Body of pancreas (tissue), 4 donors: ENCODE results near the gene COL5A1. TPM values are rescaled to one million over a fixed set of nuclear protein-coding genes. Genes with fewer than 3 reads are reported as not detected.

ENCODE experiments used
- ATAC-seq: fragments of 150-250 bp; one replicate; pipeline ENCODE4 v1.9.1; 2016
- DNase-seq, 4 donors: peaks; one replicate each; pipeline ENCODE4 v3.0.0-alpha.2; 2019
- H3K27ac ChIP-seq, 4 donors: fragments of 200-600 bp; sonication (generic); 1 replicate in 3 of 4; 2 replicates in 1 of 4; pipeline versions ENCODE4 v1.5.1 to v1.6.1; 2016 to 2019; ENCODE audit warnings: mild to moderate bottlenecking in 1 of 4, mixed read lengths in 1 of 4, moderate library complexity in 1 of 4
- H3K27me3 ChIP-seq, 2 donors: fragments of 200-600 bp; sonication (generic); one replicate each; pipeline ENCODE4 v1.6.0; 2016; ENCODE audit warnings: mild to moderate bottlenecking in 1 of 2
- H3K36me3 ChIP-seq, 2 donors: fragments of 200-600 bp; sonication (generic); replicated peaks in 1 of 2; 2 replicates each; pipeline ENCODE4 v1.5.1; 2016; ENCODE audit warnings: low read depth in 2 of 2; ENCODE audit not compliant: insufficient read depth in 1 of 2
- H3K4me1 ChIP-seq: fragments of 200-600 bp; sonication (generic); one replicate; pipeline ENCODE4 v1.6.0; 2016
- H3K4me3 ChIP-seq, 2 donors: fragments of 200-600 bp; sonication (generic); 1 replicate in 1 of 2; 2 replicates in 1 of 2; pipeline ENCODE4 v1.5.1; 2016 to 2019
- H3K9me3 ChIP-seq, 3 donors: fragments of 200-600 bp; sonication (generic); 1 replicate in 2 of 3; 2 replicates in 1 of 3; pipeline ENCODE4 v1.5.1; 2016
- POLR2A ChIP-seq, 3 donors: fragments of 450-650 bp; IDR thresholded peaks; one replicate each; pipeline ENCODE4 v1.6.1; 2016; ENCODE audit warnings: antibody characterized with exemption in 3 of 3, mild to moderate bottlenecking in 2 of 3
- WGBS, 2 donors: methylation state at CpG; one replicate each; pipeline ENCODE4 v1.1.5; 2017; 5-methylcytosine and 5-hydroxymethylcytosine counted together
- intact Hi-C: fragments of 100-400 bp; cut with DNase I; formaldehyde crosslinking; loops from one replicate; pipeline ENCODE4 v1.15.1; 2023
- total RNA-seq, 2 donors: library from RNA; depleted of rRNA; stranded (reverse); fragments of >200 nt; gene quantifications; one replicate each; pipeline ENCODE4 v1.1.0, GENCODE V29; 2016
- TF ChIP-seq, protein P1 (sequence below), 7 experiments: fragments of 450-650 bp in 4 of 7; fragments of 200-600 bp in 3 of 7; sonication (generic) in 3 of 7; IDR thresholded peaks; one replicate each; pipeline ENCODE4 v1.5.1; 2016 to 2019; ENCODE audit warnings: antibody characterized with exemption in 7 of 7

Gene COL5A1
- total RNA-seq, 2 donors from 2014 or later = 7.0 to 14.5 TPM

DNA sequence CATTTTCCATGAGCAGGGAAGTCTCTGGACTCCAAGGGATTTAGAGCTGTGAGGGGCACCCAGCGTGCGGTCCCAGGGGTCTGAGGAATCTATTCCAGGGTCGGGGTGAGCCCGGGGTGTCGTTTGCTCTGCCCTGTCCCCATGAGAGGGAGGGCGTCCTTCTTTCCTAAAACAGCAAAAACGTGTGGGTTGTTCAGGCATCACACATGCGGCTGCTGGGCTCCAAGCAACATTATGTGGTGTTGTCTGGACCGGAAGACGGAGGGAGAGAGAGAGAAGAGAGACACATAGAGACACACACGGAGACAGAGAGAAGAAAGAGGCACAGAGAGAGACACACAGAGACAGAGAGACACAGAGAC, 42.7 kb upstream of the COL5A1 start:
- H3K9me3 ChIP-seq = peaks cover 0 to 5% (median 0%) of the 10 kb centered on the region in 3 donors
- no peaks in the 10 kb centered on the region for H3K36me3 ChIP-seq
- ATAC-seq (no peak), DNase-seq (no peak)
- H3K27ac ChIP-seq = no peak overlapping the region
- intact Hi-C loops = no loop called here
- 44 to 59% methylated on average over 9 to 11 of the region's 11 CpGs for WGBS, 2 donors
- H3K4me1 ChIP-seq = no peaks in the 10 kb centered on the region
- no peak overlapping the region for H3K4me3 ChIP-seq
- H3K27me3 ChIP-seq = peaks cover 0 to 7% of the 10 kb centered on the region in 2 donors
- TF ChIP-seq, protein P1, sequence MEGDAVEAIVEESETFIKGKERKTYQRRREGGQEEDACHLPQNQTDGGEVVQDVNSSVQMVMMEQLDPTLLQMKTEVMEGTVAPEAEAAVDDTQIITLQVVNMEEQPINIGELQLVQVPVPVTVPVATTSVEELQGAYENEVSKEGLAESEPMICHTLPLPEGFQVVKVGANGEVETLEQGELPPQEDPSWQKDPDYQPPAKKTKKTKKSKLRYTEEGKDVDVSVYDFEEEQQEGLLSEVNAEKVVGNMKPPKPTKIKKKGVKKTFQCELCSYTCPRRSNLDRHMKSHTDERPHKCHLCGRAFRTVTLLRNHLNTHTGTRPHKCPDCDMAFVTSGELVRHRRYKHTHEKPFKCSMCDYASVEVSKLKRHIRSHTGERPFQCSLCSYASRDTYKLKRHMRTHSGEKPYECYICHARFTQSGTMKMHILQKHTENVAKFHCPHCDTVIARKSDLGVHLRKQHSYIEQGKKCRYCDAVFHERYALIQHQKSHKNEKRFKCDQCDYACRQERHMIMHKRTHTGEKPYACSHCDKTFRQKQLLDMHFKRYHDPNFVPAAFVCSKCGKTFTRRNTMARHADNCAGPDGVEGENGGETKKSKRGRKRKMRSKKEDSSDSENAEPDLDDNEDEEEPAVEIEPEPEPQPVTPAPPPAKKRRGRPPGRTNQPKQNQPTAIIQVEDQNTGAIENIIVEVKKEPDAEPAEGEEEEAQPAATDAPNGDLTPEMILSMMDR (IDR thresholded peaks at IDR 0.05) = no peak
- no peak for TF ChIP-seq POLR2A (IDR thresholded peaks at IDR 0.05)

DNA sequence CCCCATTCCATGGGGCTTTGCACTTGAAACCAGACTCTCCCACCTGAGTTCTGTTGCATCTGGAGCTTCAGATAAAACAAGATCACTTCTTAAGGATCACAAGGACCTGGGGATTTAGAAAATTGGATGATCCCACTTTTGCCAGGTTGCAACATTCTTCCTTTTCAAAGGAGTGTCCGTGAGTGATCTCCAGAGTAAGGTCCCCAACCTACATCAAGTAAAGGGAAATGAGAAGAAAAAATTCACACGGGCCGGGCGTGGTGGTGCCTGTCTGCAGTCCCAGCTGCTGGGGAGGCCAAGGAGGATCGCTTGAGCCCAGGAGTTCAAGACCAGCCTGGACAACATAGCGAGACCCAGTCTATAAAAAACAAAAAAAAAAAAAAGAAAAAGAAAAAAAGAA, 41.2 kb upstream of the COL5A1 start:
- no peaks in the 10 kb centered on the region for H3K4me1 ChIP-seq
- WGBS, 2 donors = 57 to 74% methylated on average over 6 of the region's 6 CpGs
- peaks cover 0 to 5% (median 0%) of the 10 kb centered on the region in 3 donors for H3K9me3 ChIP-seq
- ATAC-seq (no peak), DNase-seq (no peak)
- no peaks in the 10 kb centered on the region for H3K36me3 ChIP-seq
- no peak overlapping the region for H3K27ac ChIP-seq
- intact Hi-C loops = no loop called here
- H3K27me3 ChIP-seq = peaks cover 0 to 7% of the 10 kb centered on the region in 2 donors
- no peak for TF ChIP-seq POLR2A (IDR thresholded peaks at IDR 0.05)
- TF ChIP-seq, protein P1 (IDR thresholded peaks at IDR 0.05) = no peak
- H3K4me3 ChIP-seq = no peak overlapping the region

DNA sequence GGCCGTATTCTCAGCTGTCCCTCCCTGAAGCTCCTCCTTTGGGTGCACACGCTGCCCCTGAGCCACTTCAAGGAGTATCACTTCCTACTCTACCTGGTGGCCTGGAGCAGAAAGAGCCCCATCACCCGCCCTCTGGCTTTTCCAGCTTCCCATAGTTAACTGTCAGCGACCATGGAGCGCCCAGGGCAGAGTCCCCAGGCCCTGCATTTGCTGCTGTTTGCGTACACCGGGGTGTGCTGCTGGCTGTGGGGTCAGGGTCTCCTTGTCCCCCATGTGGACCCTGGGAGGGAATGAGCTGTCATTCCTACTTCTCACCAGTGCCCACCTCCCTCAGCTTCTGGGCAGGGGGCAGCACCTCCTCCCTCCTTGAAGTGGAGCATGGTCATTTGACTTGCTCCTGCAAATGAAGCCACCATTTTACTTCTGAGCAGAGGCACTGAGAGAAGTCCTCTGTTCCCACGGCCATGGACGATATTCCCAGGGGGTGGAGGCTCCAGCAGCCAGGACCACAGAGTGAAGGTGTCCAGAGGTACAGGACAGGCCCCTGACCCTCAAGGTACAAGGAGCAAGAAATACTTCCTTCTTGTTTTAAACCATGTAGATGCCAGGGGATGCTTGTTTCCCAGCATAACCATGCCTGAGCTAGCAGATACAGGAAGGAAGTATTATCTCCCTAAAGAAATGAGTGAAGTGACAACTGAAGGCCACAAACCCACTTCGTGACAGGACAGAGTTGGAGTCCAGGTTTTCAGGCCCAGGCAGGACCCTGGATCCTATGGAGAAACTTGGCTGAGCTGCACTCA, 40.6 kb upstream of the COL5A1 start:
- no peak for TF ChIP-seq POLR2A (IDR thresholded peaks at IDR 0.05)
- TF ChIP-seq, protein P1 (IDR thresholded peaks at IDR 0.05) = no peak
- H3K27ac ChIP-seq = no peak overlapping the region
- no peaks in the 10 kb centered on the region for H3K4me1 ChIP-seq
- H3K4me3 ChIP-seq = no peak overlapping the region
- H3K36me3 ChIP-seq = no peaks in the 10 kb centered on the region
- peaks cover 0 to 5% (median 0%) of the 10 kb centered on the region in 3 donors for H3K9me3 ChIP-seq
- intact Hi-C loops = no loop called here
- peaks cover 0 to 7% of the 10 kb centered on the region in 2 donors for H3K27me3 ChIP-seq
- ATAC-seq (no peak), DNase-seq (no peak)
- 83 to 86% methylated on average over 10 of the region's 10 CpGs for WGBS, 2 donors

DNA sequence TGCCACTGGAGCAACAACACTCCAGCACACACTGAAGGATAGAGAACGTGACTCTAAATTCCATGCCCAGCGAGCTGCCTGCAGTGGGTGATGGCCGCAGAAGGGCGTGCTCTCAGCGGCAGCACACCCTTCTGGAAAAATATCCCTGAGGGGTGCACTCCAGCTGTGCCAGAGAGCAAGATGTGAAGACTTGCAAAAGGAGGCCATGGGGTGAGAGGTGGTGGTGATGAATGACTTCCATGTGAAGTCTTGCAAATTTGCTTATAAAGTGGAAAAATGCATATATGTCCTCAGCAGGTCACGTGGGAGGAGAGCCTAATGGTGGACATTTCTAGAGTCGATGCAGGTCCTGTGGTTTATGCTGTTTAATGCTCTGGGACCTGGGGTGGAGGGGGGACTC, 39.8 kb upstream of the COL5A1 start:
- DNase-seq (no peak), ATAC-seq (no peak)
- H3K4me3 ChIP-seq = no peak overlapping the region
- WGBS, 2 donors = 77 to 84% methylated on average over 7 of the region's 7 CpGs
- H3K27me3 ChIP-seq = peaks cover 0 to 7% of the 10 kb centered on the region in 2 donors
- TF ChIP-seq POLR2A (IDR thresholded peaks at IDR 0.05) = no peak
- TF ChIP-seq, protein P1 (IDR thresholded peaks at IDR 0.05) = no peak
- H3K36me3 ChIP-seq = no peaks in the 10 kb centered on the region
- intact Hi-C loops = no loop called here
- H3K9me3 ChIP-seq = peaks cover 0 to 5% (median 0%) of the 10 kb centered on the region in 3 donors
- H3K4me1 ChIP-seq = no peaks in the 10 kb centered on the region
- no peak overlapping the region for H3K27ac ChIP-seq
